D721Med (cell line): ENCODE results near the gene REXO1.

Experiments
- DNase-seq: peaks from one replicate; pipeline ENCODE4 v3.0.0; 2011; ENCODE audit warnings: low spot score; ENCODE audit not compliant: insufficient read length
- FAIRE-seq: peaks from 2 replicates; lab custom pipeline; 2011; peaks lifted over from hg19 to GRCh38; lab: Jason Lieb, UNC
- TF ChIP-seq, protein P1 (sequence below): IDR thresholded peaks from 2 replicates; pipeline ENCODE4 v1.5.1; 2012; ENCODE audit warnings: mild to moderate bottlenecking, control low read depth; ENCODE audit not compliant: insufficient read depth; ENCODE audit errors: missing control alignments

REXO1 gene

GRCh38 chr19:1836458-1837221 lies 11.6 kb downstream of the REXO1 start:
- TF ChIP-seq, protein P1, sequence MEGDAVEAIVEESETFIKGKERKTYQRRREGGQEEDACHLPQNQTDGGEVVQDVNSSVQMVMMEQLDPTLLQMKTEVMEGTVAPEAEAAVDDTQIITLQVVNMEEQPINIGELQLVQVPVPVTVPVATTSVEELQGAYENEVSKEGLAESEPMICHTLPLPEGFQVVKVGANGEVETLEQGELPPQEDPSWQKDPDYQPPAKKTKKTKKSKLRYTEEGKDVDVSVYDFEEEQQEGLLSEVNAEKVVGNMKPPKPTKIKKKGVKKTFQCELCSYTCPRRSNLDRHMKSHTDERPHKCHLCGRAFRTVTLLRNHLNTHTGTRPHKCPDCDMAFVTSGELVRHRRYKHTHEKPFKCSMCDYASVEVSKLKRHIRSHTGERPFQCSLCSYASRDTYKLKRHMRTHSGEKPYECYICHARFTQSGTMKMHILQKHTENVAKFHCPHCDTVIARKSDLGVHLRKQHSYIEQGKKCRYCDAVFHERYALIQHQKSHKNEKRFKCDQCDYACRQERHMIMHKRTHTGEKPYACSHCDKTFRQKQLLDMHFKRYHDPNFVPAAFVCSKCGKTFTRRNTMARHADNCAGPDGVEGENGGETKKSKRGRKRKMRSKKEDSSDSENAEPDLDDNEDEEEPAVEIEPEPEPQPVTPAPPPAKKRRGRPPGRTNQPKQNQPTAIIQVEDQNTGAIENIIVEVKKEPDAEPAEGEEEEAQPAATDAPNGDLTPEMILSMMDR = no peak
- DNase-seq (no peak), FAIRE-seq (no peak)

GRCh38 chr19:1833540-1833939 lies 14.7 kb downstream of the REXO1 start:
- no peak for FAIRE-seq
- TF ChIP-seq, protein P1 = no peak

DNA sequence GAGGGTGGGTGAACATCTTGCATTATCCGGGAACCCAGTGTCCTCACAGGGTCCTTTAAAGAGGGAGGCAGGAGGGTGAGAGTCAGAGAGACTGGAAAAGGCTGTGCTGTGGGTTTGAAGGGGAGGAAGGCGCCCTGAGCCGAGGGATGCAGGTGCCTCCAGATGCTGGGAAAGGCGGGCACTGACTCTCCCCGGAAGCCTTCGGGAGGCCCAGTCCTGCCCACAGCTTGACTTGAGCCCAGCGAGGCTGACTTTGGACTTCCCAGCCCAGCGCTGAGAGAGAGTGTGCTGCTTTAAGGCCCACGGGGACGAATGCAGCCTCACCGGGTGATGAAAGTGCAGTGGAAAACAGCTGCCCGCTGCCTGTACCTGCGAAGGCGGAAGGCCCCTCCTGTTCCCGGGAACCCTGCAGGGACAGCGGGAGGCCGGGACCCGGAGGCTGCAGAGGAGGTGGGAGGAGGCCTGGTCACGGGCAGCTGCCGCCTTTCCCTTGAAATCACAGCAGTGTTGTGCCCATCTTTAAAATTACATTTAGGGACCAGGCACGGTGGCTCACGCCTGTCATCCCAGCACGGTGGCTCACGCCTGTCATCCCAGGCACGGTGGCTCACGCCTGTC lies 16.1 kb downstream of the REXO1 start:
- TF ChIP-seq, protein P1 = no peak
- FAIRE-seq (no peak), DNase-seq (no peak)

More at GRCh38 chr19:1833540-1833939, 14.7 kb downstream of the REXO1 start:
- no peak for DNase-seq

- DNase-seq (no peak), FAIRE-seq (no peak)
- TF ChIP-seq, protein P1 = no peak
Observed at GRCh38 chr19:1830978-1831377, 17.3 kb downstream of the REXO1 start.

DNA sequence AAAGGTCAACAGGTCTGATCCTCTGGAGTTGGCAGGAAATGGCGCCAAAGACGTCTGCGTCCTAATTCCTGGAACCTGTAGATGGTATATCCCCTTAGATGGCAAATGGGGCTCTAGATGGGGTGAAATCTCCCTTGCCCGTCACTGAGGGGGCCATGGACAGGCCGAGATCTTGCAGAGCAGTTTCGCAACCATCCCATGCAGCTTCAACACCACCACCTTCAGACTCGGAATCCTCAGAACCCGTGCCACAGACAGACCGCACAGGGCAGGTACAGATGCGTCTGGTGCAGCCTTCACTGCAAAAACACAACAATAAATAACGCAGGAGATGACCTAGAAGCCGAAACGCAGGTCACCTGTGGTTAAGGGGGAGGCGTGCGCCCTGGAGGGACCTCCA lies 17.7 kb downstream of the REXO1 start:
- FAIRE-seq (no peak), DNase-seq (no peak)
- TF ChIP-seq, protein P1 = no peak

GRCh38 chr19:1829958-1830357 lies 18.3 kb downstream of the REXO1 start:
- no peak for FAIRE-seq

More at GRCh38 chr19:1829958-1830357, 18.3 kb downstream of the REXO1 start:
- DNase-seq = no peak
- TF ChIP-seq, protein P1 = no peak
